OCI-LY1 (cell line): ENCODE results near the gene NPIPB5.
"Not testable (repeated sequence)": the region's sequence is repeated elsewhere in the genome, so short reads cannot be mapped to it uniquely, and the experiment has no call there.

ENCODE experiments used
- CTCF ChIP-seq: fragments of 200-600 bp; sonication (generic), shearing (Covaris generic); IDR thresholded peaks from 2 replicates; pipeline ENCODE4 v1.5.1; 2017; ENCODE audit warnings: mild to moderate bottlenecking, antibody characterized with exemption, low read length, moderate library complexity, mixed read lengths
- EZH2 ChIP-seq: fragments of 200-600 bp; sonication (generic), shearing (Covaris generic); IDR thresholded peaks from 2 replicates; pipeline ENCODE4 v1.8.0; 2017; ENCODE audit warnings: borderline replicate concordance, mixed run types, mild to moderate bottlenecking, antibody characterized with exemption, low read length, moderate library complexity, mixed read lengths

GRCh38 chr16:22556759-22557158, 46.1 kb downstream of the NPIPB5 start:
- TF ChIP-seq CTCF, EZH2: not testable (repeated sequence)
